Uterus (tissue), 4 donors: ENCODE data around the gene POC1B. TPM values are rescaled to one million over a fixed set of nuclear protein-coding genes. Genes with fewer than 3 reads are reported as not detected.

Experiments
- DNase-seq, 2 donors: peaks; one replicate each; pipeline ENCODE4 v3.0.0-alpha.2; 2019 to 2020
- H3K27ac ChIP-seq, 2 donors: fragments of 200-600 bp; sonication (generic); 1 replicate in 1 of 2; 2 replicates in 1 of 2; pipeline ENCODE4 v1.5.1; 2016 to 2018
- H3K27me3 ChIP-seq, 2 donors: fragments of 200-600 bp; sonication (generic); one replicate each; pipeline ENCODE4 v1.5.1; 2018 to 2019; ENCODE audit warnings: control low read depth in 1 of 2
- H3K36me3 ChIP-seq, 2 donors: fragments of 200-600 bp; sonication (generic); one replicate each; pipeline ENCODE4 v1.5.1; 2019; ENCODE audit warnings: control low read depth in 1 of 2
- H3K4me1 ChIP-seq, 2 donors: fragments of 200-600 bp; sonication (generic); one replicate each; pipeline ENCODE4 v1.5.1; 2018 to 2019; ENCODE audit warnings: control low read depth in 1 of 2
- H3K4me3 ChIP-seq, 2 donors: fragments of 200-600 bp; sonication (generic); 1 replicate in 1 of 2; 2 replicates in 1 of 2; pipeline ENCODE4 v1.5.1; 2018 to 2019; ENCODE audit warnings: mild to moderate bottlenecking in 1 of 2
- H3K9me3 ChIP-seq, 2 donors: fragments of 200-600 bp; sonication (generic); one replicate each; pipeline ENCODE4 v1.5.1; 2019; ENCODE audit warnings: control low read depth in 1 of 2
- POLR2A ChIP-seq, 2 donors: fragments of 450-650 bp; IDR thresholded peaks; one replicate each; pipeline ENCODE4 v1.6.1; 2016; ENCODE audit warnings: antibody characterized with exemption in 2 of 2, mild to moderate bottlenecking in 1 of 2, moderate library complexity in 1 of 2
- intact Hi-C: fragments of 100-400 bp; cut with DNase I; formaldehyde crosslinking; loops from one replicate; pipeline ENCODE4 v1.15.1; 2023; ENCODE audit warnings: low total_unique reads
- total RNA-seq, 4 donors: library from RNA; depleted of rRNA in 3 of 4; stranded (reverse); fragments of >200 nt in 3 of 4; gene quantifications; one replicate each; pipeline versions ENCODE4 v1.1.0 to v1.2.4, GENCODE V29; 2014 to 2023
- TF ChIP-seq, protein P1 (sequence below), 4 experiments: fragments of 200-600 bp in 2 of 4; fragments of 450-650 bp in 2 of 4; sonication (generic) in 2 of 4; IDR thresholded peaks; one replicate each; pipeline ENCODE4 v1.5.1; 2016 to 2019; ENCODE audit warnings: antibody characterized with exemption in 4 of 4, mild to moderate bottlenecking in 2 of 4, moderate library complexity in 1 of 4
- donor health status: DM: yes; HTN: yes; CAD: no.

The POC1B gene
- total RNA-seq, 4 donors from 2014 or later = 9.7 to 36.8 (median 30.5) TPM

DNA sequence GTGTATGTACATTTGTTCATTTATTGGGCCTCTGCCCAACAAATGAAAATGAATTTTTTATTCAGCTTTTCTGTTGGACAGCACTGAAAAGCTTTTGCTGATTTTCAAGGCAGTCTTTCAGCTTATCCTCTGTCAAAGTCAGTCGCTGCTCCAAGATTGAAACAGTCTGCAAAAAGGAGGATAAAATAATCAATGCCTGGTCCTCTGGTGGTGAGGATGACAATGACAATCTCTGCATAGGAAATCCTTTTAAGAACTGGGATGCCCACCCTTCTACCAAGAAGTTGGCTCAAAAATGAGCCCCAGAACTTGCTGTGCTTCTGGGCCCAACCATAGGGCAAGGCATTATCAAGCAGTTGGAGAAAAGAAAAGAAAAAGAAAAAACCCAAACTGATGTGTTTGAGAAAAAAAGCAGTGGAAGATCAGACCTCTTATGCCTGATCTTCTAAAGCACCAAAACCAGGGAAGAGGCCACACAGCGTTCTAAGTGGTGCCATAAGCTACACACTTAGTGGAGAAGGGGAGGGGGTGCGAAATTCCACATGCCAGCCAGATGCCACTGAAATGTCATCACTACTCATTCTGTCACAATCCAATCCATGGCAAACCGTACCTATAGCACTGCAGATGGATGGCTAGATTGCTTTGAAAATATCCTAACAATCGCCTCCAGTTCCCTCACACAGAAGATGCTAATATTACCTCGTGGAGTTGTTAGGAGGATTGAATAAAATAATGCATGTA is 104.6 kb downstream of the POC1B start:
- DNase-seq = no peak

DNA sequence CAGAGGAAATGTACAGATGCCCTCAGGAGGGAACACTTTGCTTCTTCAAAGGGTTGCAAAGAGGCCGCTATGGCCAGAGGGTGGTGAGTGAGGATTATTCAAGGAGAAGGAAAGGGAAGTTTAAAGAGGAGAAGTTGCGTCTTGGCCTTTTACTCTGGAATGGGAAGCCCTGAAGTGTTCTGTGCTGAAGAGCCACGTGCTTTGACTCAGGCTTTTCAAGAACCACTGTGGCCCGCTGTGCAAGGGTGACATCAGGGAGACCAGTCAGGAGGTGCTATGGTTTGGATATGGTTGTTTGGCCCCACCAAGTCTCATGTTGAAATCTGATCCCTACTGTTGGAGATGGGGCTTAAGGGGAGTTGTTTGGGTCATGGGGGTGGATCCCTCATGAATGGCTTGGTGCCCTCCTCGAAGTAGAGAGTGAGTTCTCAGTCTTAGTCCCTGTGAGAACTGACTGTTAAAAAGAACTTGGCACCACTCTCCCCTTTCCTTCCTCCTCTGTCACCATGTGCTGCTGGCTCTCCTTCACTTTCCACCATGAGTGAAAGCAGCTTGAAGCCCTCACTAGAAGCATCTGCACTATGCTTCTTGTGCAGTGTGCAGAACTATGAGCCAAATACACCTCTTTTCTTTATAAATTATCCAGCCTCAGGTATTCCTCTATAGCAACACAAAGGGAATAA is 107.5 kb downstream of the POC1B start:
- intact Hi-C loops = no loop called here
- H3K36me3 ChIP-seq = no peaks in the 10 kb centered on the region
- H3K4me1 ChIP-seq = no peaks in the 10 kb centered on the region
- DNase-seq = no peak
- H3K4me3 ChIP-seq = no peak overlapping the region
- no peaks in the 10 kb centered on the region for H3K27me3 ChIP-seq
- no peaks in the 10 kb centered on the region for H3K9me3 ChIP-seq
- TF ChIP-seq, protein P1, sequence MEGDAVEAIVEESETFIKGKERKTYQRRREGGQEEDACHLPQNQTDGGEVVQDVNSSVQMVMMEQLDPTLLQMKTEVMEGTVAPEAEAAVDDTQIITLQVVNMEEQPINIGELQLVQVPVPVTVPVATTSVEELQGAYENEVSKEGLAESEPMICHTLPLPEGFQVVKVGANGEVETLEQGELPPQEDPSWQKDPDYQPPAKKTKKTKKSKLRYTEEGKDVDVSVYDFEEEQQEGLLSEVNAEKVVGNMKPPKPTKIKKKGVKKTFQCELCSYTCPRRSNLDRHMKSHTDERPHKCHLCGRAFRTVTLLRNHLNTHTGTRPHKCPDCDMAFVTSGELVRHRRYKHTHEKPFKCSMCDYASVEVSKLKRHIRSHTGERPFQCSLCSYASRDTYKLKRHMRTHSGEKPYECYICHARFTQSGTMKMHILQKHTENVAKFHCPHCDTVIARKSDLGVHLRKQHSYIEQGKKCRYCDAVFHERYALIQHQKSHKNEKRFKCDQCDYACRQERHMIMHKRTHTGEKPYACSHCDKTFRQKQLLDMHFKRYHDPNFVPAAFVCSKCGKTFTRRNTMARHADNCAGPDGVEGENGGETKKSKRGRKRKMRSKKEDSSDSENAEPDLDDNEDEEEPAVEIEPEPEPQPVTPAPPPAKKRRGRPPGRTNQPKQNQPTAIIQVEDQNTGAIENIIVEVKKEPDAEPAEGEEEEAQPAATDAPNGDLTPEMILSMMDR (IDR thresholded peaks at IDR 0.05) = no peak
- TF ChIP-seq POLR2A (IDR thresholded peaks at IDR 0.05) = no peak
- no peak overlapping the region for H3K27ac ChIP-seq

More for the DNA sequence above, 104.6 kb downstream of the POC1B start:
- TF ChIP-seq, protein P1 (IDR thresholded peaks at IDR 0.05) = peak in 1 of 4 experiments; percentile 19
- TF ChIP-seq POLR2A (IDR thresholded peaks at IDR 0.05) = no peak
- Histone ChIP-seq H3K4me3 (no peak overlapping the region), H3K9me3 (no peaks in the 10 kb centered on the region), H3K4me1 (no peaks in the 10 kb centered on the region), H3K27ac (no peak overlapping the region), H3K36me3 (no peaks in the 10 kb centered on the region), H3K27me3 (no peaks in the 10 kb centered on the region)
- intact Hi-C loops = no loop called here

DNA sequence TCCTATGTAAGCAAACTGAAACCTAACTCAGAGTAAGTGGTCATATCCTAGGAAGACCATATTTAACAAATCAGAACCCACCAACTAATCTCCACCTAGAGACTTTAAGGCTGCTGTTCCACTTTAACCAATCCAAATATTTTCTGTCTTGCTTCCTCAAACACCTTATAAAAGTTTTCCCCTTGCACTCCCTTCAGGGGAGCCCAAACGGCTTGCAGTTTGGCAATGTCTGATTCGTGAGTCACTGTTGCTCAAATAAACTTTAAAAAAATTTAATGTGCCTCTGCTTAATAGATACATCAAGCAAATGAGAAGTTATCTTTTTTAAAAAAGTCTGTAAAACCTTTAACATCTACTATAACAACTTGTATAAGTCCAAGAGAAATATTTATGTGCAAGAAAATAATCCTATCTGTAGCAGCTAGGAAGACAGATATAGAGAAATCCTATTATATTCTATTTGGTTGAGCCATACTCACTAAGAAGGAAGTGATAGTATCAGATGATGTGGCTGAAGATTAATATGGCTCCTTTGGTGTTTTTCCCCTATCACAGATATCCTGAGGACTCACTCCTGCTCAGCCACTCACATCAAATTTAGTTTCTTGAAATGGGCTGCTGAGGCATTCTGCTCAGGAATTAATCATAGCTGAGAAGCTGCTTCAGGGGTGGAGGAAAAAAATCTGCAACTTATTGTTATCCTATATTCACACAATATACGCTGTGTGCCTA is 108.4 kb downstream of the POC1B start:
- H3K36me3 ChIP-seq = no peaks in the 10 kb centered on the region
- DNase-seq = no peak
- no peaks in the 10 kb centered on the region for H3K27me3 ChIP-seq
- no peak overlapping the region for H3K27ac ChIP-seq
- H3K9me3 ChIP-seq = no peaks in the 10 kb centered on the region
- TF ChIP-seq, protein P1 (IDR thresholded peaks at IDR 0.05) = no peak
- intact Hi-C loops = no loop called here
- H3K4me1 ChIP-seq = no peaks in the 10 kb centered on the region
- no peak overlapping the region for H3K4me3 ChIP-seq

DNA sequence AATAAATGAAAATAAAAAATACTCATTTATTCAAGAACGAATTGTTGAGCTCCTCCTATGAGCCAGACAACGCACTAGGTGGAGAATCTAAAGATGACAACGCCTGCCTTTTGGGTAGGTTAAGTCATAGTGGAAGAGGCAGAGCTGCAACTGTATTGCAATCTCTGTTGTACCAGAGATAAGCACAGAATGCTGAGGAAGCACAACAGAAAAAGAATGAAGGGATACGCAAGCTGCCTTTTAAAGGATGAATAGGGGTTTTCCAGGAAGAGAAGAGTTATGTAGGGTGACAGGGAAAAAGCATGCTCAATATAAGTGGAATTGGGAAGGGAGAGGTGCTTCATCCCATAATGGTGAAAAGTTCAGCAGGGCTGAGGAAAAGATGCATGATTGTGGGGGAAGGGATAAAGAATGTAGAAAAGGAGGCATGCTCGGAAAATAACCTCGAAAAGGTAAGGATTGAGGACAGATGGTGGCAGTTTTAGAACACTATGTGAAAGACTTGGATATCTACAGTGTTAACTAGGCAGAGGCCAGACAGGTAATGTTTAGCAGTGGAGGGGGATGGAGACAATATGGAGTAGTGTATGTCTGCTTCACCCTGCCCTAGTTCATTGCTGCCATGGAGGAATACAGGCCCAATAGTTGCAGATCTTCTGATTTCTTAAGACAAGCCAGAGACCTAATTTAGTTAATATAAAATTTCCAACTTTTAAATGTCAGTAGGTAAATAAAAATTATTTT is 109.6 kb downstream of the POC1B start:
- no peaks in the 10 kb centered on the region for H3K4me1 ChIP-seq
- H3K9me3 ChIP-seq = no peaks in the 10 kb centered on the region
- no peak overlapping the region for H3K27ac ChIP-seq
- no peak overlapping the region for H3K4me3 ChIP-seq
- intact Hi-C loops = no loop called here
- H3K27me3 ChIP-seq = no peaks in the 10 kb centered on the region
- DNase-seq = no peak
- no peaks in the 10 kb centered on the region for H3K36me3 ChIP-seq
- TF ChIP-seq, protein P1 (IDR thresholded peaks at IDR 0.05) = no peak
- no peak for TF ChIP-seq POLR2A (IDR thresholded peaks at IDR 0.05)
